Nucleus accumbens (tissue), 56 donors: Measurements from ENCODE around the gene OPTC.

Source experiments
- DNase-seq, 56 donors: peaks; one replicate each; lab custom pipeline; 2025; lab: John Stamatoyannopoulos, UW

The OPTC gene

DNA sequence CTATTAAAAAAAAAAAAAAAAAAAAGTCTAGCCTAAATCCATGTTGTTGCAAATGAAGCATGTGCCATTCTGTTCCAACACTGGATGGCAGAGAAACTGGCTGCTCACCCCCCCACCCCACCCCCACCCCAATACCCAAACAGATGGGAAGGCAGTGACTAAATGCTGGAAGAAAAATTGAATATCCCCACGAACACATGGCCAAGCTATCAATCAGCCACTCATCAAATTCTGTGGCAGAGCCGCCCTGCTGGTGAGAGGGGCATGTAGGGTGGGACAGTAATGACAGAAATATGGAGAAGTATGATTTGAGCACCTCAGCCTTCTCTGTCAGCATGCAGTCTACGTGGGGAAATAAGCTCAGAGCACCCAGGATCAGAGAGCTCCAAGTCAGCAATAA is 34.1 kb downstream of the OPTC start:
- DNase-seq, result no peak

DNA sequence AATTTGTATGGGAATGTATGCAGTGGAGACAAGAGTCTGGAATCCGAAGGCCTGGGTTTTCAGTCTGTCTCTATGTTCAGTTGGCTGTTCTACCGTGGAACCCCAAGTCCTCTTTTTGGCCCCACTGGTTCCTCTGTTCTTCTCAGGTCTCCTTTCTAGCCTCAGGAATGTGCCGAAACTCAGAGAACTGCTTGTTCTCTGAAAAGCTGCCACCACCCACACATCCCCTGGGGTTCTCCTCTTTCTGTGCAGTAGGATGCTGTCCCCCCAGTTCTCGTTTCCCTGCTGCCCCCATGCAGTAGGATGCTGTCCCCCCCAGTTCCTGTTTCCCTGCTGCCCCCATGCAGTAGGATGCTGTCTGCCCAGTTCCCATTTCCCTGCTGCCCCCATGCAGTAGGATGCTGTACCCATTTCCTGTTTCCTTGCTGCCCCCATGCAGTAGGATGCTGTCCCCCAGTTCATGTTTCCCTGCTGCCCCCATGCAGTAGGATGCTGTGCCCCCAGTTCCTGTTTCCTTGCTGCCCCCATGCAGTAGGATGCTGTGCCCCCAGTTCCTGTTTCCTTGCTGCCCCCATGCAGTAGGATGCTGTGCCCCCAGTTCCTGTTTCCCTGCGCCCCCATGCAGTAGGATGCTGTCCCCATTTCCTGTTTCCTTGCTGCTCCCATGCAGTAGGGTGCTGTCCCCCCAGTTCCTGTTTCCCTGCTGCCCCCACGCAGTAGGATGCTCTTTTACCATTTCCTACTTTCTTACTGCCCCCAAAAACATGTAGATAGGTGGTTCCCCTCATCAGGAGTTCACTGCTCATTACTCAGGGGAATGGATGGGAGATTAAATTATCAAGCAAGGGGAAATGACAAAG is 35.3 kb downstream of the OPTC start:
- no peak for DNase-seq

DNA sequence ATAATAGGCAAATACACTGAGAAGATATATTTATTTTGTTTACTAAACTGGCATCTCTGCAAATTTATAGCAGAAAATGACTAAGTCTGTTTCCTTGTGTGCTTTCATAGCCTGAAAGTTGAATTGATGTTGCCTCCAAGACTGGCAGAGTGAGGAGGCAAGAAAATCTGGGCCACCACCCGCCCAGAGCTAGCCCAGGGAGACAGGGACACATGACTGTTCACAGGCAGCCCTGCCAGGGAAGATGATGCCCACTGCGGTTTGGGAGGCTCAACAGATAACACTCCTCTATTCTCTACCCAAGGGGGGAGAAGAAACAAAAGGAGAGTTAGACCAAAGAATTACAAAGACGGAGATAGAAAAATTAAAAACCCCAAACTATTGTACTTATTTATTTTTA is 37.1 kb downstream of the OPTC start:
- DNase-seq, result no peak

DNA sequence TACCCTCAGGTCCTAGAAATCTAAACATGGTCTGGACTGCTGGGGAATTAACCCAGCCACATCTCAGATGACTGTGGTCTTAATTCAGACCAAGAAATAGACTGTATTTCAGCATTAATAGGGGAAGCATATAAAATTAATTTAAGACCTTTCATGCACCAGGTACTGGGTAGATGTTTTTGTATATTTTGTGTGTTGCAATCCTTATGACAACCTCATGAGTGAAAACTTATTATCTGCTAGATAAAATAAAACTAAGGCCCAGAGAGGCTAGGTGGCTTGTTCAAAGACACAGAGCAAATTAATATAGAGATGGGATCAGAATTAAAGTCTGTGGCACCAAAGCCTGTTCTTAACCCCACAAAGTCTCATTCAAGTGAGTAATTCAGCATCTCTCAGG is 40.1 kb downstream of the OPTC start:
- no peak for DNase-seq

DNA sequence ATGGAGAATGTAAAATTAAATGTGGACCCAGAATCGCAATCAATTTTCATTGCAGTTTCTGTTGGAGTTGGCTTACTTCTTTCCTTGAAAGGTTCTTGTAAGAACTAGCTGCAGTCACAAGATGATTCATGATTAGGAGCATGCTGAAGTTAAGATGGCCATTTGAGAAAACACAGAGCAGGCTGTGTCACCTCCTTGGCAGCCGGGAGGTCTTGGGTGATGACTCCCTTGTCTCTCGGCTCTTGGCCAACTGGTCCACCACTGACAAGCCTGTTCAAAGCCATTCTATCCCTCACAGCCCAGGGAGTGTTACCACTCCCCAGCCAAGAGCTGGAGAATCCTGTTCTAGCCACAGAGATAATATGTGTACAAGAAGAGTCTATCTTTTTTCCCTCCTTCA is 40.6 kb downstream of the OPTC start:
- peak in 2 of 56 donors; percentile 19 to 28 for DNase-seq

DNA sequence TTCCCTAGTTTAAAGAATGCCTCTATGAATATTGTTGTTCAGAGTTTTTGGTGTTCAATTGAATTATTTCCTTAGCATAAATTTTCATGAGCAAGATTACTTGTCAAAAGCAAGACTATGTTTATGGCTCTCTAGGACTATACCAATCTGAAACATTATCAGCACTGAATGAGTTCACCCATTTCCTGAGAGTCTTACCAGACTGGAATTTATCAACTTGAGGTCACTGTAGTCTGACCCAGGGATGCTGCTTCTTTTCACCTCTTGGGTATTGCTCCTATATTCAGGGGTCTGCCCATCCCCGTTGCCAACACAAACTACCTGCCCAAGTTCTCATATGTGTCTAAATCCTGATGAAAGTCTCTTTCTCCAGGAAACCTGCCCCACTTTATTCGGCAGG is 42.6 kb downstream of the OPTC start:
- DNase-seq, result no peak

DNA sequence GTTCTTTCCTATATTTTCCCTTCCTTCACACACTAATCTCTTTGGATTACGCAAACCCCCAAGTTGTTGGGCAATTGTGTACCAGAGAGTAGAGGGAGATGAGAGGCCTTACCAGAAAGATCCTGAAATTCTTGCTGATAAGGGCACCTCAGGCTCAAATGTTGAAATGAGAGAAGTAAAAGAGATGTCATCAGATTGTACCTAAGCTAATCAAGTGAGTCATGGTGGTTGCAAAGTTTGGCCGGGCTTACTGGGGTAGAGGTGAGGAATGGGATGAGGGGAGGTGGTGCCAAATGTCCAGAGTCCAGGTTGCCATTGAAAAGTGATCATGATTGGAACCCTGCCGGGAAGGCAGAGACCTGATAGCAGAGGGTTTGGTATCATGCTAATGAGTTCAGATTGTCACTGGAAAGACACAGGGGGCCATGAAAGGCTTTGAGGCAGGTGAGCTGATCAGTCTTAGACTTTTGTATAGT is 43.1 kb downstream of the OPTC start:
- DNase-seq, result no peak

DNA sequence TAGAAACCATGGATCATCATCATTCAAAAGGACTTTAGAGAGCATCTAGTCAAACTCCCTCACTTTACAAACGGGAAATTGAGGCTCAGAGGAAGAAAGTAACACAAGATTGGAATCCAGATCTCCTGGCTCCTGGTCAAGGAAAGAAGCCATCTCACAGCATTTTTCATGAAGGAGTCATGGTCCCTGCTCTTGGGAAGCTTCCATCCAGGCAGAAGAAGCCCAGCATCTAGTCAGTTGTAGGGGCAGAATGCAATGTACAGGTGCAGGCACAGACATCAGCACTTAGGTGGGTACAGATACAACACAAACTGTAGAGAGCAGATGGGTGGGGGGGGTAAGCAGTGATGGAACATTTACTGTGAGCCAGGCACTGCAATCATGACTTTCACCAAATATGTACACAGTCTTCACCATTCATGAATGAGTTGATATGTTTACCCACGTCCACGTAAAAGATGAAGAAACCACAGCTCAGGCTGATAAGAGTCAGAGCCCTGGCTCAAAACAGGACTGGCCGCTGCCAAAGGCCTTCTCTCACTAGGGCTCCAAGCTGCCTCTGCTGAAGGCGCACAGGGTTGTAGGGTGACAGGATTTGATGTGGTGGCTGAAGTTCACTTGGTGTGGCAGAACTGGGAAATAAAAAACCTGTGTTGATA is 44.0 kb downstream of the OPTC start:
- no peak for DNase-seq

DNA sequence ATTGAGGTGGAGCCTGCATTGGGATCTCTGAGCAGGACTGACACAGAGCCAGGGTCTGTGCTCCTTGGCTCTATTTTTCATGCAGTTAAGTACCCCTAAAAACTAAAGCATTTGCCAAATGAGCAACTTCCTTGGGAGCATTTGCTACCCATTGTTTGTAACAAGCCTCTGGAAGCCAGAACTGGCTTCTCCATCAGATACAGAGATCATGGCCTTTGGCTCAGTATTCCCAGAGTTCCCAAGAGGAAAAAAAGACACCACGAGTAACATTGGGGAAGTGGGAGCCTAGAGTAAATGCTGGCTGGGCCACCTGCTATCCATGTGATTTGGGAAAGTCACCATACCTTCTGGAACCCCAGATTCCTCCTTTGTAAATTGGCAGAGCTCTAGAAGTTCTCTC is 44.8 kb downstream of the OPTC start:
- no peak for DNase-seq

DNA sequence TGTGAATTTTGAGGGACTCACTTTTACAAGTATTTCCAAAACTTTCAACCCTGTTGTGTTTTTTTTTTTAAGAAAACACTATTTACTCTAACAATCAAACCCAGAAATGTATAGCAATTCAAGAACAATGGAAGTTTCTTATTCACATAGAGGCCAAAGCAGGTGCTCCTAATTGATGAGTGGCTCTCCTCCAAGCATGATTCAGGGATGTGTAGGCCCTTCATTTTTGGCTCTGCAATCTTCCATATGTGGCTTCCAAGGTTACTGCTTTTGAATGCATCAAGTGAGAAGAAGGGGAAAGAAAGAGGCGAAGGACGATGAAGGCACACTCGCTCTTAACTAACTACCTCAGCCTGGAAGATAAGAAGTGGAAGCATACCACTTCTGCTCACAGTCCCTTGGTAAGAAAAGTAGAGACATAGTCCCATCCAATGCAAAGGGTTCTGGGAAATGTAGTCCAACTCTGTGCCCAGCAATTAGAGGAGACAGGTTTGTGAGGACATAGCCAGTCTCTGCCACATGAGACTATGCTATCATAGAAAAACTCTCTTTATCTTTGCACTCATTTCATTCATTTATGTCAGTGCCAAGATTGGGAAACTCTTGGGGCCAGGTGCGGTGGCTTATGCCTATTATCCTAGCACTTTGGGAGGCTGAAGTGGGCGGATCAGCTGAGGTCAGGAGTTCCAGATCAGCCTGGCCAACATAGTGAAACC is 46.0 kb downstream of the OPTC start:
- DNase-seq, result no peak

DNA sequence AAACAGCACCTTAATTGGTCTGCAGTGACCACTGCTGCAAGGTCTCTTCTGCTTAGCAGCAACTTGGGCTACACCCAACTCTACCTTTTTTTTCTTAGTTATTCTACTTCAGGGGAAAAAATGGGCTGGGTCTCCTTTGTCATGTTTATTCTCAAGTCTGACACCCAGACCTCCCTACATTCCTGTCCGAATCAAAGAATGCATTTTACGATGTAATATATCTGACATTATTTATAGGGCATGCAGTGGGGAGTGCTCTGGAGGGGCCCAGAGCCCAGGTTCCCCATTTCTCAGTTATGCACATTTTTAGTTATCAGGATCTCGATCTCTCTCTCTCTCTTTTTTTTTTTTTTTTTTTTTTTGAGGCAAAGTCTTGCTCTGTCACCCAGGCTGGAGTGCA is 50.5 kb downstream of the OPTC start:
- DNase-seq, result no peak

DNA sequence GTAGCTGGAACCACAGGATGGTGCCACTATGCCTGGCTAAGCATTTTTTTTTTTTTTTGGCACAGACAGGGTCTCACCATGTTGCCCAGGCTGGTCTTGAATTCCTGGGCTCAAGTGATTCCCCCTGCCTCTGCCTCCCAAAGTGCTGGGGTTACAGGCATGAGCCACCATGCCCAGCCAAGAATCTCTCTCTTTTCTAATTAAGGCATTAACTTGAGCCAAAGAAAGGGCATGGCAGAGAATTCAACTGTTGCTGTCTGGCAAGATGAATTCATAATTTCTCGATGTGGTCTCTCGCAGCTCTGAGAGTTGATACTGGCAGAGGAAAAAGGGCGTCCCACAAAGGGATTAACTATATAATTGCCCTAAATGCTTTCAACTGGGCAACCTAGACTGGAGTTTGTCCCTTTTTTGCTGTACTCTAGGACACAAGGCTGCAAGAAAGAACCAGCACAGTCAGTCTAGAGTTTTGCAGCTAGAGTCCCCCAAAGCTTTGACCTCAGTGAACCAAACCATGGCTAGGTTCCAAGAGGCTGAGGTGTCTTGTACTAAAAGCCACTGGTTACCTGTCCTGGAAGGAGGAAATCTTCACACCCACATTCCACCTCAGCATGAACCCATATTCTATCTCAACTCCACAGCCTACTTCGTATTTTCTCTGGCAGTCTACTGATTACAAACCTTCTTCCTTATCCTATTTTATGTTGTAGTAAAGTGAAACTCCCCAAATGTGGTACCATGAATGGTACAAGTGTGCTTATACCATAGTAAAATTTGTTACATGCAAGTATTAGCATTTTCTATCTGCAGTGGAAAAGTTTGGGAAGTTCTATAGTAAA is 51.2 kb downstream of the OPTC start:
- DNase-seq, result peak in 3 of 56 donors; percentile 5 to 16 (median 5)

DNA sequence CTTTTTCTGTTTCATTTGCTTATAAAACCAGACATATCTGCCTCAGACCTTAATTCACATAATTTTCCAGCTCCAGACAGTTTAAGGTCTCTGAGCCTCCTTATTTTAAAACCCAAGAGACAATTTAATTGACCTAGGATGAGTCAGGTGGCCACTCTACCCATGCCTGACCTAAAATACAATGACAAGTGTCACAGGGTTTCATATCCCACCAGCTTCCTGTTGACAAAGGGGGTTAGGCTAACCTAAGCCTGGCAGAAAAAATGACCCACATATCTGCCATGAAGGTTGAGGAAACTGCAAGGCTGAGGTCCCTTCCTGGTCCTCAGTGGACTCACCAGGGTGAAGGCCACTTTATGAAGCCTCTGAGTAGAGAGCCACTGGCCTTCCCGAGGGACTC is 52.3 kb downstream of the OPTC start:
- no peak for DNase-seq

DNA sequence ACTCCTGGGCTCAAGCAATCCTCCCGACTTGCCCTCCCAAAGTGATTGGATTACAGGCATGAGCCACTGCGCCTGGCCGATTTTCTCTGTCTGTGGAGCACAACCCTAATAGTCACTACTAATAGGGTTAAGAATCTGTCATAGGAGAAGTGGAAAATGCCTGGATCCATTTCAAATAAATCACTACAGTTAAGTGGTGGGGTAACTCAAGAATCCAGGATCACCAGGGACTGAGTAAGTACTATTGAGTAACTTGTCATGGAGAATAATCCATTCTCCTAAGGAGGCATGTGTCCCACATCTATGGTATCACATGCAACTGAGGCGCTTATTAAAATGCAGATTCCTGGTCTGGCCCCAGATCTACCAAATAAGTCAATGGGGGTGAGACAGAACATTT is 53.2 kb downstream of the OPTC start:
- no peak for DNase-seq

DNA sequence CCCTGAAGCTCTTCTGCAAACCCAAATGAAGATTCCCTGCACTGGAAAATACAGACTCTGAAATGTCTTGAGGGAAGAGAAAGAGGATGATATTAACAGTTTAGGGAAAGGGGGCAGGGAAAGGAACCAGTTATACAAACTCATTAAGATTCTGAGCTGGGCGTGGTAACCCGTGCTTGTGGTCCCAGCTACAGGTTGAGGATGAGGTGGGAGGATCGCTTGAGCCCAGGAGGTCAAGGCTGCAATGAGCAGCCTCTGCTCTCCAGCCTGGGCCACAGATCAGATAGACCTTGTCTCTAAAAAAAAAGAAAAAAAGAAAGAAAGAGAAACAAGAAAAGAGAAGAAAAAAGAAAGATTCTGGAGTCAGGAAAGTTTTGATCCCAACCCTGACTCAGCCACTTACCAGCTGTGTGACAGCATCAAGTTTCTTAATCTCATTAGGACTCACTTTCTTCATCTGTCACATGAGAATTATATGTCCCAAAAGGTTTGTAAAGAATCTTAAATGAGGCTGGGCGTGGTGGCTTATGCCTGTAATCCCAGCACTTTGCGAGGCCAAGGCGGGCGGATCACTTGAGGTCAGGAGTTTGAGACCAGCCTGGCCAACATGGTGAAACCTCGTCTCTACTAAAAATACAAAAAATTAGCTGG is 53.9 kb downstream of the OPTC start:
- no peak for DNase-seq

DNA sequence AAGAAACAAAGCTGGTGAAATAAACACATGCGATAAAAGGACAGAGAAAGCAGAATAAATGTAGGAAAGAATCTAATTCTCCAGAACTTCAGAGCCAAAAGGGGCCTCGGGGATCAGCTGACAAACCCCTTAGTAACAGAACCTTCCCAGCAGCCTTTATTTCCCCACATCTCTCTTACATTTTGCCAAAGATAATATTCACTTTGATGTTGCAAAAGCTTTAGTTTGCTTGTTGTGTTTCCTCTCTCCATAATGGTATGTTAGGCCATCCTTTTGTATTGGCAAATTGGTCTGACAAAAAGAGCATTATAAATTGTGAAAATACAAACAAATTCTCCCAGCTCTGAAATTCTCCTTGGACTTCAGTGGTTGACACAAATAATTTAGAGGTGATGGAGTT is 54.9 kb downstream of the OPTC start:
- DNase-seq, result no peak

DNA sequence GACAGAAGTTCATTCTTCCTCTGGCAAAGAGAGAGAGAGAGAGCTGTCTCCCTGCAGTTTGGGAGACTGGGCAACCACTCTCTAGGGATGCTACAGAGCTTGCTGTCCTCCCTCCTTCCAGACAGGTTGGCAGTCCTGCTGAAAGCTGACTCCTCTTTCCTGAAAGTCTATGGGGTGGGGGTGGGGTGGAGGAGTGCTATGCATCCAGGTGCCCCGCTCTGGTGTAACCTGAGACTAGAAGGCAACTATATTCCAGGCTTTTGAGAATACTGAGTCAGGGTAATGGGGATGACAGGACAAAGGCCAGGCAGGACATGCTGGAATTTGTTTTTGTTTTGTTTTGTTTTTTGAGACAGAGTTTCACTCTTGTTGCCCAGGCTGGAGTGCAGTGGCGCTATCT is 55.4 kb downstream of the OPTC start:
- no peak for DNase-seq

DNA sequence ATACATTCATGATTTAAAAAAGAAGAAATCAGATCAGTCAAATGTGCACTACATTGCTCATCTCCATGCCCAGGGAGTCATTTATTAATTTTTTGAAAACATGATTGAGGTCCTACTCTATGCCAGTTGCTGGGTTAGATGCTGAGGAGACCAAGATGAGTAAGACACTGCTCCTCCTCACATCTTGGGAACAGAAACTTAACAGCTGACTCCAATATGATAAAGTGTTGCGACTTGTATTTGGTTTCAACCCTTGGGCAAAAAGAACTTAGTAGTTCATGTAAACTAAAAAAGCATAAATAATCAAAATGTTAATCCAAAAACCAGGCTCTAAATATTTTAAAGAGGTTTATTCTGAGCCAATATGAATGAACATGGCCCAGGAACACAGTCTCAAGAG is 56.9 kb downstream of the OPTC start:
- no peak for DNase-seq

DNA sequence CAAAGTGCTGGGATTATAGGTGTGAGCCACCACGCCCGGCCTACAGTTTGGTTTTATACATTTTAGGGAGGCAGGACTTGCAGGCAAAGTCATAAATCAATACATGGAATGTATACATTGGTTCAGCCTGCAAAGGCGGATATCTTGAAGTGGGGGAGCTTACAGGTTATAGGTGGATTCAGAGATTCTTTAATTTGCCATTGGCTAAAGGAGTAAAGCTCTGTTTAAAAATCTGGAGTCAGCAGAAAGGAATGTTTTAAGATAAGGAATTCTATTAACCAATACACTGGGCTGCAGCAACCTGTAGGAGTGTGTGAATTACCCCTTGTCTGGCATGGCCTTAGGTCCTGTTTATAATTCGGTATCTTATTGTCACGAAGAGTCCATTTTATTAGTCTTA is 57.6 kb downstream of the OPTC start:
- DNase-seq, result no peak

DNA sequence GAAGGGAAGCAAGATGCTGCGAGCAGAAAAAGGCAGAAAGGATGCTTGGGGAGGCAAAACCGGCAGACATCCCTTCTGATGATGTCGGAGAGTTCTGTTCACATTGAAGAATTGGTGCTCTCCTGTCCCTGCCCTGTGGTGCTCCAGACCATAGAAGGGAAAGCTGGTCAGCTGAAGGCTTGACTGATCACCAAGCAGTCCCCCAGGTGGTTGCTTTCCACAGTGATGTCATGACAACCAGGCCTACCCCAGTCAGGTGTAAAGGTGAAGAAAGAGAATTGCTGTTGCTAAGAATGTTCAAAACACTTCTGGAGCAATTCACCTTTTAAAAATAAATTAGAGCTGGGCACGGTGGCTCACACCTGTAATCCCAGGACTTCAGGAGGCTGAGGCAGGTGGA is 59.5 kb downstream of the OPTC start:
- no peak for DNase-seq
